Tibial nerve (tissue), 4 donors: Measurements from ENCODE around the gene AHRR. TPM values are rescaled to one million over a fixed set of nuclear protein-coding genes. Genes with fewer than 3 reads are reported as not detected.

Source experiments
- DNase-seq, 2 donors: peaks; one replicate each; pipeline ENCODE4 v3.0.0-alpha.2; 2019; ENCODE audit warnings: low spot score in 2 of 2
- H3K27ac ChIP-seq, 4 donors: fragments of 200-600 bp; sonication (generic) in 3 of 4; one replicate each; pipeline ENCODE4 v1.5.1; 2017 to 2019; ENCODE audit warnings: mild to moderate bottlenecking in 1 of 4
- H3K27me3 ChIP-seq, 2 donors: fragments of 200-600 bp; sonication (generic) in 1 of 2; one replicate each; pipeline versions ENCODE4 v1.5.1 to v1.6.0; 2017 to 2019
- H3K36me3 ChIP-seq, 3 donors: fragments of 200-600 bp; sonication (generic); one replicate each; pipeline ENCODE4 v1.5.1; 2018 to 2019
- H3K4me1 ChIP-seq, 4 donors: fragments of 200-600 bp; sonication (generic) in 3 of 4; one replicate each; pipeline ENCODE4 v1.5.1; 2017 to 2019
- H3K4me3 ChIP-seq, 4 donors: fragments of 200-600 bp; sonication (generic) in 3 of 4; one replicate each; pipeline ENCODE4 v1.5.1; 2017 to 2019; ENCODE audit warnings: mild to moderate bottlenecking in 1 of 4, moderate library complexity in 1 of 4
- H3K9me3 ChIP-seq, 4 donors: fragments of 200-600 bp; sonication (generic) in 3 of 4; one replicate each; pipeline ENCODE4 v1.5.1; 2017 to 2019
- EP300 ChIP-seq, 2 donors: sonication (generic); formaldehyde crosslinking; IDR thresholded peaks; one replicate each; pipeline ENCODE4 v1.6.1; 2017; ENCODE audit warnings: antibody characterized with exemption in 2 of 2, mild to moderate bottlenecking in 1 of 2
- POLR2A ChIP-seq, 2 donors: fragments of 450-650 bp; IDR thresholded peaks; one replicate each; pipeline ENCODE4 v1.6.1; 2017; ENCODE audit warnings: antibody characterized with exemption in 2 of 2, mild to moderate bottlenecking in 2 of 2, moderate library complexity in 2 of 2
- WGBS, 2 donors: methylation state at CpG; one replicate each; pipeline ENCODE4 v1.1.5; 2018; 5-methylcytosine and 5-hydroxymethylcytosine counted together
- total RNA-seq, 4 donors: library from RNA; depleted of rRNA; stranded (reverse); fragments of >200 nt; gene quantifications; one replicate each; pipeline ENCODE4 v1.1.0, GENCODE V29; 2016
- TF ChIP-seq, protein P1 (sequence below), 5 experiments: fragments of 200-600 bp in 3 of 5; fragments of 450-650 bp in 2 of 5; sonication (generic) in 3 of 5; IDR thresholded peaks; one replicate each; pipeline ENCODE4 v1.5.1; 2016 to 2019; ENCODE audit warnings: antibody characterized with exemption in 5 of 5, mild to moderate bottlenecking in 3 of 5, moderate library complexity in 2 of 5

Gene AHRR
- total RNA-seq, 4 donors from 2014 or later, result 1.0 to 4.8 (median 1.2) TPM; not detected in 1

DNA sequence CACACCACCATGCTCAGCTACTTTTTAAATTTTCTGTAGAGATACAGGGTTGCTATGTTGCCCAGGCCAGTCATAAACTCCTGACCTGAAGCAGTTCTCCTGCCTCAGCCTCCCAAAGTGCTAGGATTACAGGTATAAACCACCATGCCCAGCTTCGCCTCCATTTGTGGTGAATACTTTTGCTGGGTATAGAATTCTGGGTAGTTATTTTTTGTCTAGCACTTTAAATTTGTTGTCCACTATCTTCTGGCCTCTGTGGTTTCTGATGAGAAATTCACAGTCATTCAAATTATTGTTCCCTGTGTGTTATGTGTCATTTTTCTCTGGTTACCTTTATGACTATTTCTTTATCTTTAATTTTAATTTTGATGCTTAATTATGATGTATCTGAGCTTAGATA, 63.8 kb downstream of the AHRR start:
- H3K27me3 ChIP-seq, result no peaks in the 10 kb centered on the region
- peaks cover 0 to 31% (median 0%) of the 10 kb centered on the region in 4 donors for H3K9me3 ChIP-seq
- DNase-seq, result no peak
- TF ChIP-seq EP300 (IDR thresholded peaks at IDR 0.05), result no peak
- TF ChIP-seq, protein P1, sequence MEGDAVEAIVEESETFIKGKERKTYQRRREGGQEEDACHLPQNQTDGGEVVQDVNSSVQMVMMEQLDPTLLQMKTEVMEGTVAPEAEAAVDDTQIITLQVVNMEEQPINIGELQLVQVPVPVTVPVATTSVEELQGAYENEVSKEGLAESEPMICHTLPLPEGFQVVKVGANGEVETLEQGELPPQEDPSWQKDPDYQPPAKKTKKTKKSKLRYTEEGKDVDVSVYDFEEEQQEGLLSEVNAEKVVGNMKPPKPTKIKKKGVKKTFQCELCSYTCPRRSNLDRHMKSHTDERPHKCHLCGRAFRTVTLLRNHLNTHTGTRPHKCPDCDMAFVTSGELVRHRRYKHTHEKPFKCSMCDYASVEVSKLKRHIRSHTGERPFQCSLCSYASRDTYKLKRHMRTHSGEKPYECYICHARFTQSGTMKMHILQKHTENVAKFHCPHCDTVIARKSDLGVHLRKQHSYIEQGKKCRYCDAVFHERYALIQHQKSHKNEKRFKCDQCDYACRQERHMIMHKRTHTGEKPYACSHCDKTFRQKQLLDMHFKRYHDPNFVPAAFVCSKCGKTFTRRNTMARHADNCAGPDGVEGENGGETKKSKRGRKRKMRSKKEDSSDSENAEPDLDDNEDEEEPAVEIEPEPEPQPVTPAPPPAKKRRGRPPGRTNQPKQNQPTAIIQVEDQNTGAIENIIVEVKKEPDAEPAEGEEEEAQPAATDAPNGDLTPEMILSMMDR (IDR thresholded peaks at IDR 0.05), result no peak
- TF ChIP-seq POLR2A (IDR thresholded peaks at IDR 0.05), result no peak
- no peaks in the 10 kb centered on the region for H3K4me1 ChIP-seq
- H3K36me3 ChIP-seq, result no peaks in the 10 kb centered on the region
- no peak overlapping the region for H3K27ac ChIP-seq
- no peak overlapping the region for H3K4me3 ChIP-seq
- 95 to 100% methylated on average over 1 of the region's 1 CpG for WGBS, 2 donors

DNA sequence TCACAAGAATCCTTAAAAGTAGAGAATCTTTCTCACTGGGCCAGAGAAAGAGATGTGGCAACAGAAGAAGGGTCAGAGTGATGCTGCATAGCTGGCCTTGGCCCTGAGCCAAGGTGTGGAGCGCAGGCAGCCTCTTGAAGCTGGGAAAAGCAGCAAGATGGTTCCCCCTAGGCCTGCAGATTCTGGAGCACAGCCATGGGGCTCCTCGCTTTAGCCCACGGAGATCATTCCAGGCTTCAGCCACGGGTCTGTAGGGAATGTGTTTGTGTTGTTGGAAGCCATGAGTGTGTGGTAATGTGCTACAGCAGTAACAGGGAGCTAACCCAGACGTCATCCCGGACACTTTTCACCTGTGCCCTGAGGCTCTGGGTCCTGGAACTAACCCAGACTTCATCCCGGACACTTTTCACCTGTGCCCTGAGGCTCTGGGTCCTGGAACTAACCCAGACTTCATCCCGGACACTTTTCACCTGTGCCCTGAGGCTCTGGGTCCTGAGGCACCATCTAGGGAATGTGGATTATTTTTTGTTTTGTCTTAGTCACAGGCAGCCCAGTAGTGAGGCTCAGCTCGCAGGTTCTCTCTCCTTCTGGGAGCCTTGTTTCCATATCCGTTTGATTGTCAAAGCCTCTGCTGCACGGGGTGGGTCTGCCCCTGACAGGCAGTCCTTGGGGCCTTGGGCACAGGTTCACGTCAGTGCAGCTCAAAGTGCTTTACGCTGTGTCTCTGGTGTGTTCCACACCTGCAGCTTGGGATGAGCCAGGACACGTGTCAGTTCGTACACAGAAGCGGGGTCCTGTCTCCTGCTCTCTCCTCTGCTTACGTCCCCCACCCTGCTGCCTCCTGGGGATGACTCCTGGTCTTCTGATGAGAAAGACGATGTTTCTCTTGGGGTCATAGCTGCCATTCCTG, 65.2 kb downstream of the AHRR start:
- H3K27ac ChIP-seq, result no peak overlapping the region
- H3K9me3 ChIP-seq, result peaks cover 0 to 21% (median 0%) of the 10 kb centered on the region in 4 donors
- H3K27me3 ChIP-seq, result no peaks in the 10 kb centered on the region
- TF ChIP-seq, protein P1 (IDR thresholded peaks at IDR 0.05), result no peak
- TF ChIP-seq EP300 (IDR thresholded peaks at IDR 0.05) (no peak), POLR2A (IDR thresholded peaks at IDR 0.05) (no peak)
- no peak for DNase-seq
- WGBS, 2 donors, result 67 to 69% methylated on average over 18 of the region's 18 CpGs
- no peaks in the 10 kb centered on the region for H3K36me3 ChIP-seq
- H3K4me1 ChIP-seq, result no peaks in the 10 kb centered on the region
- H3K4me3 ChIP-seq, result no peak overlapping the region

DNA sequence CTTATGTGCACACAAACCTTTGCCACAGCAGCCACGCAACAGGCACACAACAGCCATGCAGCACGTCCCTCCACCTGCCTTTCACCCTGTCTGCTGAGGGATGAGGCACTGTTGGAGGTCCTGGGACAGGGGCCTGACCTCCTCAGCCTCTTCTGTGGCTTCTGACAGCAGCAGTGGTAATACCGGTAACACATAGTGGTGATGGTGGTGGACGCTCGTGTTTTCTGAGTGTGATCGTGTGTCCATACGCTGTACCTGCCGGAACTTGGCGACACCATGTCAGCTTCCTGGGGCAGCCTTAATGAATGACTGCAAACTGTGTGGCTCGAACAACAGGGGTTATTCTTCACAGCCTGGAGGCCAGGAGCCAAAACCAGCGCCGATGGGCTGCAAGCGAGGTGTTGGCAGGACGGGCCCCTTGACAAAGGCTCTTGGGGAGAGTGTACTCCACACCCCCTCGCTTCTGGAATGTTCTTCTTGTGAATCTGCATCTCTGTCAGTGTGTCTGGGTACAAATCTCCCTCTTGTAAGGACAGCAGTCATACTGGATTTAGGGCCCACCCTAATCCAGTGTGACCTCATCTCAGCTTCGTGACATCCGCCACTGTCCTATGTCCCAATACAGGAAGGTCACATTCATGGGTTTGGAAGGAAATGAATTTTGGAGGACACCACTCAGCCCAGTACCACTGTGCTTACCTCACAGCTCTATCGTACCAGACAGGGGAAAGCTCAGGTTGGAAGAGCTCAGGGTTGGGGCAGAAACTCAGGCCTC, 66.2 kb downstream of the AHRR start:
- no peak for DNase-seq
- WGBS, 2 donors, result 85 to 92% methylated on average over 16 to 18 of the region's 18 CpGs
- Histone ChIP-seq H3K4me1 (no peaks in the 10 kb centered on the region), H3K9me3 (peaks cover 0 to 18% (median 0%) of the 10 kb centered on the region in 4 donors), H3K4me3 (no peak overlapping the region), H3K36me3 (no peaks in the 10 kb centered on the region), H3K27ac (no peak overlapping the region), H3K27me3 (no peaks in the 10 kb centered on the region)
- TF ChIP-seq, protein P1 (IDR thresholded peaks at IDR 0.05), result no peak

DNA sequence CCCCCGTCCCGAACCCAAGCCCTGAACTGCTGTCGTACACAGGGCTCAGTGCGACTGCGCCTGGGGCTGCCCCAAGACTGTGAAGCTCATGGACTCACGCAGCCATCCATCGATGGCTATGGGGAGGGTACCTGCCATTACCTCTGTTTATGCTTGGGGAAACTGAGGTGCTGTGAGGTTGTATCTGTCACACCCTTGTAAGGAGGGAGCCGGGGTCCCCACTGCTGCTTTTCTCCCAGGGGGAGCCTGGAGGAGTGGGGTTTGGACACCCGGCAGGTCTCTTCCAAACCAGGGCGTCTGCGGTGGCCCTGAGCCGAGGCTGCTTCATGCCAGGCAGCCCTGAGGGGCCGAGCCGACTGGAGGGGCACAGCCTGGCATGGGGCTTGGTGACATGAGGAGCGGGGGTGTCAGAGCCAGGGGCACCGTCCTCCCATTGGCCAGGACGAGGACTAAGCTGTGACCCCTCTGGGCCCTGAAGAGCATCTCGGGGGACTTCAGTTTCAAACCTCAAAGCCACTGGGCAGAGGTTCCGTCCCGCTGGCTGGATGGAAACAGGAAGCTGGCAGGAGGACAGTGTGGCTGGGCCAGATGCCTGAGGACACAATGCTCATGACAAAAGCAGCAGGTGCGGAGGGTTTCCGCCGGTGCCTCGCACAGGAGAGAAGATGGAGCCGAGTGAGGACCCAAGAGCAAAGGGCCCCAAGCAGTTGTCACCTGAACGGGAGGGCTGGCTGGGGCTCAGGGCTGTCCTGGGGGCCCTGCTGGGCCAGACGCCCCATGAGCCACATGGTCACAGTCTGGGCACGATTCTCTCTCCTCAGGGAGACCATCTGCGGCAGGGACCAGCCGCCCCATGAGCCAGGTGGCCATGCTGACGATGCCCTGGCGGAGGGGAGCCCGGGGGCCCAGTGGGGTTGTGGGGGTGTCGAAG, 67.0 kb downstream of the AHRR start:
- Histone ChIP-seq H3K9me3 (peaks cover 0 to 18% (median 0%) of the 10 kb centered on the region in 4 donors), H3K36me3 (no peaks in the 10 kb centered on the region), H3K4me1 (no peaks in the 10 kb centered on the region), H3K27ac (no peak overlapping the region), H3K4me3 (no peak overlapping the region), H3K27me3 (no peaks in the 10 kb centered on the region)
- no peak for DNase-seq
- TF ChIP-seq POLR2A (IDR thresholded peaks at IDR 0.05) (no peak), EP300 (IDR thresholded peaks at IDR 0.05) (no peak)
- TF ChIP-seq, protein P1 (IDR thresholded peaks at IDR 0.05), result no peak
- WGBS, 2 donors, result 88 to 92% methylated on average over 27 to 30 of the region's 34 CpGs
